GM18868 (cell line): ENCODE data around the gene B4GALT5.

ENCODE experiments used
- ATAC-seq: cut with Tn5 transposase; IDR thresholded peaks from one replicate; pipeline ENCODE4 v1.9.1; 2021; ENCODE audit warnings: mild to moderate bottlenecking, moderate library complexity; ENCODE audit not compliant: unreplicated experiment

Gene B4GALT5

DNA sequence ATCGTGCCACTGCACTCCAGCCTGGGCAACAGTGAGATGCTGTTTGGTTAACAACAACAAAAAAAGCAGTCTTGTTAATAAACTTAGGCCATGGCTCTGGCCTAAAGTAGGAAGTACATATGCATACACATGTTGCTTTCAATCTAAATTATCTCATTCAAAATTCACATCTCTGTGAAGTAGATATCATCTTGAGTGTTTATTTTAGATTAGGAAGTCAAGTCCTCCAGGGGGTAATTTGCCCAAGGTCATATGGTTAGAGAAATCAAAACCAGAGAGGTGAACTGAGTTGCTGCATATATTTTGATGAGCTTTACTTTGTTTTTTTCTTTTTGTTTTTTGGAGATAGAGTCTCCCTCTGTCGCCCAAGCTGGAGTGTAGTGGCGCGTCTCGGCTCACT lies 52.8 kb downstream of the B4GALT5 start:
- no peak for ATAC-seq

GRCh38 chr20:49659056-49659455 lies 54.6 kb downstream of the B4GALT5 start:
- ATAC-seq: no peak

- no peak for ATAC-seq
These were observed 55.2 kb downstream of the B4GALT5 start for GRCh38 chr20:49658508-49658907.

DNA sequence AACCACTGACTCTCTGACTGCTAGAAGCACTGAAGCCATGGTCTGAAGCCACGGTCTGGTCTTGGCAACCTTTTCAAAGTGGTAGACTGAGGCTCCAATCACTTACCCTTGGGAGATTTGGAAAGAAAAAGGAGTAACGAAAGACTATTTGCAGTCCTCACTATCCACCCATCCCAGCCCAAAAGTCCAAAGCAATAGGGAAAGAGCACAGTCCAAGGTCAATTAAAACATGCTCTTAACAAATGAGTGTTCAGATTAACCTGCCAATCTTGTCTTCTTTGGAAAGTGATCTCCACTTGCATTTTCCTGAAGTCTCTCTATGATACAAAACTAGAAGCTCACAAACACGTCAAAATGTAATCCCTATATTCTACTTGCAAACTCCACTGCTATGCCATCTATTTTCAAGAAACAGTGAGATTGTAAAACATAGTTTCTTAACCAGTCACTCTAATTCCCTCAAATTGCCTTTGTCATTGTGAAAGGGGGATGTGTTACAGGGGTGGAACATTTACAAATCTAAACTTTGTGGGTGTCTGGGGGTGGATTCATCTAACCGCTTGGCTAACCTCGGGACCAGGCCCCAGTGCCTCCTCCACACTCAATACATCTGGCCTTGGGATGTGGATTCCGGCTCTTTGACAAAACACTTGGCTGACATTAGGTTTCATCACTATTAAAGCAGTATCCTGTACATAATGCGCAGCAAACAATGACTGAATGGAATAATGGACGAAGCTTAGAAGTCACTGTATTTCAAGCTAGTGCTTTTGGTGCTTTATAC lies 56.4 kb downstream of the B4GALT5 start:
- ATAC-seq: no peak

DNA sequence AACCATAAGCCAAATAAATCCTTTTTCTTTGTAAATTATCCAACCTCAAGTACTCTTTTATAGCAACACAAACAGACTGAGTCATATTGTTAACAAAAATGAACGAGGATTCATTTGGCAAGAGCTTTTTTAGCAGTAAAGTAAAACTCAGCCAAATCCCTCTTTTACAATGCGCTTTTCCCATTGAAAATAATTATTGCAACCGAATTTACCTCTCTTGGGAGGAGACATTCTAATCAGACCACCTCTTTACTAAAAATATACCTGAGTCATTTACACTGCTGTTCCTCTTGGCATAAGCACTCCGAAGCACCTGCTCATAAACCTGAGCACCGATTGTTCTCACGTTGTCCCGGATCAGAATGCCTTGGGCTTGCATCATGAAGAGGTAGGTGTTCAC lies 57.4 kb downstream of the B4GALT5 start:
- ATAC-seq: no peak

GRCh38 chr20:49653925-49654434 lies 59.7 kb downstream of the B4GALT5 start:
- ATAC-seq: no peak

- no peak for ATAC-seq
These were observed 64.0 kb downstream of the B4GALT5 start for GRCh38 chr20:49649672-49650071.

- no peak for ATAC-seq
These were observed 66.1 kb downstream of the B4GALT5 start for GRCh38 chr20:49647550-49647949.

- ATAC-seq: no peak
These were observed 67.2 kb downstream of the B4GALT5 start for GRCh38 chr20:49646528-49646927.

DNA sequence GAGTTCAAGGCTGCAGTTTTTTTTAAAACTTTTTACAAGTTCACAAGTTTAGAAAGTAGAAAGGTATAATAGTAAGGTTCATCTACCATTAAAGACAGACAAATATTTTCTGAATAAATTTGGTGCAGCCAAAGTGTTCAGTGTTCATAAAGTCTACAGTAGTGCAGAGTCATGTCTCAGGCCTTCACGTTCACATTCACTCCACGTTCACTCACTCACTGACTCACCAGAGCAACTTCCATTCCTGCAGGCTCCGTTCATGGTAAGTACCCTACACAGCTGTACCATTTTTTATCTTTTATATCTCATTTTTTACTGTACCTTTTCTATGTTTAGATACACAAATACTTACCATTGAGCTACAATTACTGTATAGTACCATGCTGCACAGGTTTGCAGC lies 67.6 kb downstream of the B4GALT5 start:
- no peak for ATAC-seq

GRCh38 chr20:49644980-49645565 lies 68.6 kb downstream of the B4GALT5 start:
- no peak for ATAC-seq

GRCh38 chr20:49642816-49643215 lies 70.9 kb downstream of the B4GALT5 start:
- no peak for ATAC-seq

DNA sequence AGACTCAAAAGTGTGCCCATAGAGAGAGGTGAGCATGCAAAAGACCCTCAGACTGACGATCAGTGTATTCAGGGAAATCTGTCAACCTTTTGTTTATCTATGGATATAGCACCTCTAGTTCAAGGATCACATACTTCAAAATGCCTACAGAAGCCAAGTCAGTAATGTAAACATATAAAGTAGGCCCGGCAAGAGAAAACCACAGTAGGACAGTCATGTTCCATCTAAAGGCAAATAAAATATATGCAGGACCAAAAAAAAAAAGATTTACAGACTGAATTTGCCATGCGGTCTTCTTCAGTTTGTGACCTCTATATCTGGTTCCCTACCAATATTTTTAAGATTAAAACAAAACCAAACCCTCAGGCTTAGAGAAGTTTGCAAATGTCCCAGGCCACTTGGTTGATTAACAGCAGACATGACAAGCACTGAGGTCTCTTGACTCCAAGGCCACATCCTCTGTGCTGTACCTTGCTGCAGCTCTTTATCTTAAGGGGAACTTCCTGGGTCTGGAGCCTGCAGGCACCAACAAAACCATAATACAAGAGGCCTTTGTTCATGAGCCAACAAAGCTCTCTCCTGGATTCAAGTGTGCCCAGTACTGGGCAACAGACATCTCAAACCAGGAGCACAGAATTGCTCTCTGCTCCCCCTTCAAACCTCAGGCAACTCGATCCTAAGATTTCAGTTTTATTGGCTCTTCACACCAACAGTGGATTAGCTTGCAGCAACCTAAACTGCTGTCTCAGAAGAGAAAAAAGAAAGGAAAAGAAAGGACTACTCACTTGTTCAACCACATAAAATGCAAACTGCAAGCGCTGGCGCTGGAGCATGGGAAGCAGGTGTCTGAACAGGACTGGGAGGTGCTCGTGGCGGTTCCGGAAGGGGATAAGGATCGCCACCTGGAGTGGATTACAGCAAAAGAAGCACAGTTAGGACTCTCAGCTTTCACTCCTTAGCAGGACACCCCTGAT lies 71.7 kb downstream of the B4GALT5 start:
- ATAC-seq: no peak

- no peak for ATAC-seq
These were observed 76.5 kb downstream of the B4GALT5 start for GRCh38 chr20:49637046-49637637.

DNA sequence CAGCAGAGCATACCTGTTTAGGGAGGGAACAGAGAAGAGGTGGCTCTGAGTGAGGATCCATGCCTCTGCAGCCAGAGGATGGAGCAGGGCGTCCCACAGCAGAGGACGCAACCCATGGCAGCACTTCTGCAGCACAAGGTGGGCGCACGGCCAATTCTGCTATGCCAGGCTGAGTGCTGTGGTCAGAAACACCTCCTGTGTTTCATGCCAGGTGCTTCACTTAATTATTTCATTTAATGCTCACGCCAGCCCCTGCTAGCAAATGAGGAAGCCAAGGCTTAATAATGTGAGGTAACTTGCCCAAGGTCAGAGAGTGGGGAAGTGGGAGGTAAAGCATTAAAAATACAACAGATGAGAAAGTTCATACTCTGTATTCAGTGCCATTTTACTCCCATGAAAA lies 77.2 kb downstream of the B4GALT5 start:
- ATAC-seq: no peak

- no peak for ATAC-seq
These were observed 77.8 kb downstream of the B4GALT5 start for GRCh38 chr20:49635866-49636265.

DNA sequence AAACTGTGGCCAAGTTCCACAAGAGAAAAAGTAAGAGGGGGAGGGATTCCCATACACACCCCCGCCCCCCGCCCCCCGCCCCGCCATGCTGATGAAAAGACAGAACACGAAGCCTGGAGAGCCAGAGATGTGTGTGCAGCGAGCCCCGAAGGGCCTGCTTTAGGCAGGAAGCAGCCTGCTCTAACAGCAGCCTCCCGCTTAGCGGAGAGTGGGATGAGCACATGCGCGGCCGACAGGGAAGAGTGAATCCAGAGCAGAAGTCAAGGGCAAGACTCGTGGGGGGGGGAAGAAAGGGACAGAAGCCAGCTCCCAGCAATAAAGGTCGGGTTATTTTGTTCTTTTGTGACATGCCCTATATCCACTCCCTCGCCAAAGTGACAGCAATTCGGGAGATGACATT lies 78.5 kb downstream of the B4GALT5 start:
- no peak for ATAC-seq

DNA sequence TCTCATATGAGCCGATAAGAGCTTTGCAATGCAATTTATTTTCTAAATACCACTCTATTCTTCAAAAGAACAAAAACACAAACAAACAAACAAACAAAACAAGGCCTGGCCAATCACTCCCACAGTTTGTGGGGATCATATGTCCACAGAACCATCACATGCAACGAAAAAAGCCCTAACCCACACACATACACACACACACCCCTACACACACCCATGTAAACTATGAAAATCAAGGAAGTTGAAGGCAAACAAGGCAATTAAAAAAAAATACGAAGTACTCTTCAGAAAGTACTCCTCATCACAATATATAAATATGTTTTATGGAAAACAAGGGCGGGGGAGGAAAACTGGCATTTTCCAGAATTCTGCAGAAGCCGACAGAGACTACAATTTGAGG lies 79.6 kb downstream of the B4GALT5 start:
- no peak for ATAC-seq

DNA sequence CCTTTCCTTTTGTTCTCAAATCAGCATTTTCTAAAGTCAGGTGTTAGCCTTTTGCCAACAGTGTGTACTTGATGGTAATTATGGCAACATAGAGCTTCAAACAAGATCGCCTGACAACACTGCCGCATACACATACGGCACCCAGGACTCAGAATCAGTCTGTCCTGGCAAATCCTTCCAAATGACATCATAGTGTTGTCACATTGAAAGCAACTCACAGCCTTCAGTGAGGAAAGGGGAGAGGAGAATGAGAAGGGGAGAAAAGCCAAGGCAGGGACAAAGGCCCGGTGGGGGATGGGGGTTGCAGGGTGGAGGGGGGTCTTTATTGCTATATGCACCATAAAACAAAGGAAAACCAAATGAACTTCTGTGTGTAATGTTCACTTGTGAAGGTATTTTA lies 80.0 kb downstream of the B4GALT5 start:
- no peak for ATAC-seq

GRCh38 chr20:49633023-49633422 lies 80.7 kb downstream of the B4GALT5 start:
- no peak for ATAC-seq

- no peak for ATAC-seq
These were observed 81.7 kb downstream of the B4GALT5 start for GRCh38 chr20:49631856-49632418.
